Thoracic aorta (tissue), 2 donors: ENCODE data around the gene DUSP19. TPM values are rescaled to one million over a fixed set of nuclear protein-coding genes. Genes with fewer than 3 reads are reported as not detected.

Experiments used
- ATAC-seq: fragments of 150-250 bp; one replicate; pipeline ENCODE4 v1.8.0; 2017; ENCODE audit warnings: low read depth; ENCODE audit not compliant: insufficient number of reproducible peaks, low FRiP score
- DNase-seq: peaks from one replicate; pipeline ENCODE4 v3.0.0-alpha.2; 2020; ENCODE audit warnings: low spot score
- H3K27ac ChIP-seq, 2 donors: fragments of 200-600 bp; sonication (generic); 1 replicate in 1 of 2; 2 replicates in 1 of 2; pipeline ENCODE4 v1.5.1; 2016; ENCODE audit warnings: mild to moderate bottlenecking in 2 of 2, moderate library complexity in 2 of 2
- H3K27me3 ChIP-seq: fragments of 200-600 bp; sonication (generic); replicated peaks from 2 replicates; pipeline ENCODE4 v1.6.0; 2016; ENCODE audit warnings: mild to moderate bottlenecking; ENCODE audit not compliant: insufficient read depth
- H3K36me3 ChIP-seq: fragments of 200-600 bp; sonication (generic); one replicate; pipeline ENCODE4 v1.5.1; 2016
- H3K4me1 ChIP-seq, 2 donors: fragments of 200-600 bp; sonication (generic); 1 replicate in 1 of 2; 2 replicates in 1 of 2; pipeline versions ENCODE4 v1.5.1 to v1.6.0; 2016; ENCODE audit warnings: low read depth in 2 of 2, mild to moderate bottlenecking in 1 of 2; ENCODE audit not compliant: control insufficient read depth in 1 of 2
- H3K4me3 ChIP-seq: fragments of 200-600 bp; sonication (generic); 2 replicates; pipeline ENCODE4 v1.5.1; 2016; ENCODE audit warnings: mild to moderate bottlenecking
- H3K9me3 ChIP-seq: fragments of 200-600 bp; sonication (generic); 2 replicates; pipeline ENCODE4 v1.5.1; 2016
- CTCF ChIP-seq: fragments of 200-600 bp; sonication (generic); IDR thresholded peaks from one replicate; pipeline ENCODE4 v1.5.1; 2019; ENCODE audit warnings: antibody characterized with exemption
- total RNA-seq, 2 donors: library from RNA; depleted of rRNA; stranded (reverse); fragments of >200 nt; gene quantifications; one replicate each; pipeline versions ENCODE4 v1.1.0 to v1.2.3, GENCODE V29; 2016

DUSP19 gene
- total RNA-seq, 2 donors from 2014 or later: 5.7 to 14.1 TPM

- TF ChIP-seq CTCF: no peak
- Histone ChIP-seq H3K4me1 (no peaks in the 10 kb centered on the region), H3K4me3 (no peak overlapping the region), H3K9me3 (no peaks in the 10 kb centered on the region), H3K36me3 (no peaks in the 10 kb centered on the region), H3K27ac (no peak overlapping the region), H3K27me3 (no peaks in the 10 kb centered on the region)
- ATAC-seq (no peak), DNase-seq (no peak)
These were observed 9.4 kb upstream of the DUSP19 start for GRCh38 chr2:183069174-183069573.

- H3K36me3 ChIP-seq: no peaks in the 10 kb centered on the region
- no peak for DNase-seq
These were observed 7.4 kb upstream of the DUSP19 start for GRCh38 chr2:183070942-183071844.

GRCh38 chr2:183072177-183072576 lies 6.4 kb upstream of the DUSP19 start:
- no peak for ATAC-seq
- Histone ChIP-seq H3K9me3 (no peaks in the 10 kb centered on the region), H3K27me3 (no peaks in the 10 kb centered on the region), H3K4me1 (no peaks in the 10 kb centered on the region), H3K27ac (no peak overlapping the region), H3K4me3 (no peak overlapping the region), H3K36me3 (no peaks in the 10 kb centered on the region)
- no peak for DNase-seq
- no peak for TF ChIP-seq CTCF

More at GRCh38 chr2:183070942-183071844, 7.4 kb upstream of the DUSP19 start:
- no peaks in the 10 kb centered on the region for H3K4me1 ChIP-seq
- no peaks in the 10 kb centered on the region for H3K27me3 ChIP-seq
- no peak for ATAC-seq
- H3K9me3 ChIP-seq: no peaks in the 10 kb centered on the region
- peak; percentile 21 for TF ChIP-seq CTCF
- H3K4me3 ChIP-seq: no peak overlapping the region
- no peak overlapping the region for H3K27ac ChIP-seq

GRCh38 chr2:183078163-183078463 lies 434 bp upstream of the DUSP19 start:
- H3K9me3 ChIP-seq: no peaks in the 10 kb centered on the region
- peaks cover 3 to 23% of the 10 kb centered on the region in 2 donors for H3K4me1 ChIP-seq
- ATAC-seq (no peak), DNase-seq (no peak)
- TF ChIP-seq CTCF: no peak
- no peaks in the 10 kb centered on the region for H3K27me3 ChIP-seq
- peak overlapping the region; percentile 88 for H3K27ac ChIP-seq
- H3K36me3 ChIP-seq: no peaks in the 10 kb centered on the region
- H3K4me3 ChIP-seq: peak overlapping the region; percentile 83

GRCh38 chr2:183079139-183079775 lies 710 bp downstream of the DUSP19 start:
- Histone ChIP-seq H3K4me3 (peak overlapping the region; percentile 83), H3K4me1 (peaks cover 3 to 23% of the 10 kb centered on the region in 2 donors), H3K9me3 (no peaks in the 10 kb centered on the region), H3K27ac (peak overlapping the region; percentile 88), H3K27me3 (no peaks in the 10 kb centered on the region), H3K36me3 (no peaks in the 10 kb centered on the region)
- ATAC-seq (peak; percentile 64), DNase-seq (no peak)
- TF ChIP-seq CTCF: peak; percentile 19
